ENCODE measurements around the gene RNU5D-1. TPM values are rescaled to one million over a fixed set of nuclear protein-coding genes. Genes with fewer than 3 reads are reported as not detected.

RNU5D-1 gene
- polyA plus RNA-seq, 3 donors, result not detected

DNA sequence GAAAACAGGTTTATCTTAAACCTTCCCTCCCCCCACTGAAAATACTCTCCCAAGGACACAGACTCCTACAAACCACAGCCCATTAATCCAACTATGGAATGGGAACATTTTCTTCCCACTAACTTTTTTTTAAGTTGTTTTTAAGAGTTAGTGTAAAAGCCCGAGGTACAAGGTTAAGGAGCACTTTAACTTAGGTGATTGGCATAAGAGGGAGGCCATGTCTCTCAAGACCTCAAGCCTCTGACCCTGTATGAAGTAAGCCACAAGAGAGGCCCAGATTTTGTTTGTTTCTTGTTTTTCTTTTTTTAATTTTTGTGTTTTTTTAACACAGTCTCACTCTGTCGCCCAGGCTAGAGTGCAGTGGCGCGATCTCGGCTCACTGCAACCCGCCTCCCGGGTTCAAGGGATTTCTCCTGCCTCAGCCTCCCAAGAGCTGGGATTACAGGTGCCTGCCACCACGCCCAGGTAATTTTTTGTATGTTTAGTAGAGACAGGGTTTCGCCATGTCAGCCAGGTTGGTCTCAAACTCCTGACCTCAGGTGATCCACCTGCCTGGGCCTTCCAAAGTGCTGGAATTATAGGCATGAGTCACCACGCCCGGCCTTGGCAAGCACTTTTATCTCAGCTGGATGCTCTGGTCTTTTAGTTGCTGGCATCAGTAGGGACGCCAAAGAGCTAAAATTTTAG lies 42.1 kb downstream of the RNU5D-1 start:
- H3K4me2 ChIP-seq (replicated peaks; ENCODE audit: extremely low read depth, low read length, poor library complexity, severe bottlenecking), result no peak overlapping the region
- H3K4me3 Mint-ChIP-seq, result no peak overlapping the region
- peaks cover 21 to 25% of the 10 kb centered on the region in 2 donors for H3K4me1 ChIP-seq (ENCODE audit: control insufficient read depth in 1 of 2, insufficient read depth in 2 of 2, low read length in 2 of 2)
- no peaks in the 10 kb centered on the region for H3K36me3 ChIP-seq (replicated peaks in 1 of 2; ENCODE audit: control insufficient read depth in 1 of 2, insufficient read depth in 2 of 2, low read length in 2 of 2)
- H3K27ac Mint-ChIP-seq, result peak overlapping the region in 1 of 7 donors; percentile 11
- H3K9me3 ChIP-seq (replicated peaks in 1 of 2; ENCODE audit: control insufficient read depth in 1 of 2, insufficient read depth in 1 of 2, low read length in 2 of 2), result no peaks in the 10 kb centered on the region
- intact Hi-C loops (cut with micrococcal nuclease), result no loop called here
- H3K79me2 ChIP-seq (ENCODE audit: insufficient read depth, low read length), result no peaks in the 10 kb centered on the region
- peaks cover 26% of the 10 kb centered on the region for H3K4me1 Mint-ChIP-seq
- TF ChIP-seq, protein P1, sequence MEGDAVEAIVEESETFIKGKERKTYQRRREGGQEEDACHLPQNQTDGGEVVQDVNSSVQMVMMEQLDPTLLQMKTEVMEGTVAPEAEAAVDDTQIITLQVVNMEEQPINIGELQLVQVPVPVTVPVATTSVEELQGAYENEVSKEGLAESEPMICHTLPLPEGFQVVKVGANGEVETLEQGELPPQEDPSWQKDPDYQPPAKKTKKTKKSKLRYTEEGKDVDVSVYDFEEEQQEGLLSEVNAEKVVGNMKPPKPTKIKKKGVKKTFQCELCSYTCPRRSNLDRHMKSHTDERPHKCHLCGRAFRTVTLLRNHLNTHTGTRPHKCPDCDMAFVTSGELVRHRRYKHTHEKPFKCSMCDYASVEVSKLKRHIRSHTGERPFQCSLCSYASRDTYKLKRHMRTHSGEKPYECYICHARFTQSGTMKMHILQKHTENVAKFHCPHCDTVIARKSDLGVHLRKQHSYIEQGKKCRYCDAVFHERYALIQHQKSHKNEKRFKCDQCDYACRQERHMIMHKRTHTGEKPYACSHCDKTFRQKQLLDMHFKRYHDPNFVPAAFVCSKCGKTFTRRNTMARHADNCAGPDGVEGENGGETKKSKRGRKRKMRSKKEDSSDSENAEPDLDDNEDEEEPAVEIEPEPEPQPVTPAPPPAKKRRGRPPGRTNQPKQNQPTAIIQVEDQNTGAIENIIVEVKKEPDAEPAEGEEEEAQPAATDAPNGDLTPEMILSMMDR (IDR thresholded peaks at IDR 0.05), result no peak
- peaks cover 9 to 11% (median 11%) of the 10 kb centered on the region in 3 donors for H3K27me3 Mint-ChIP-seq (ENCODE audit: low read depth in 3 of 3)
- H3K9ac ChIP-seq (ENCODE audit: insufficient read depth, low read length, poor library complexity, severe bottlenecking), result no peak overlapping the region
- H3K4me3 ChIP-seq (replicated peaks in 1 of 3; ENCODE audit: low read depth in 2 of 3, low read length in 3 of 3), result no peak overlapping the region
- DNase-seq, result no peak
- no peak overlapping the region for H2AFZ ChIP-seq (ENCODE audit: insufficient read depth, low read depth, low read length, poor library complexity, severe bottlenecking)
- H3K36me3 Mint-ChIP-seq, result peaks cover 0 to 1% of the 10 kb centered on the region in 2 donors
- no peaks in the 10 kb centered on the region for H3K27me3 ChIP-seq (ENCODE audit: control insufficient read depth in 2 of 2, insufficient read depth in 2 of 2, low read length in 2 of 2)
- WGBS (ENCODE audit: insufficient coverage), result 98% methylated on average over 11 of the region's 12 CpGs
- H4K20me1 ChIP-seq (ENCODE audit: insufficient read depth, low read length), result no peaks in the 10 kb centered on the region
- peaks cover 0 to 2% (median 0%) of the 10 kb centered on the region in 7 donors for H3K9me3 Mint-ChIP-seq
- no peak overlapping the region for H3K27ac ChIP-seq (ENCODE audit: low read depth in 1 of 2, low read length in 2 of 2)

DNA sequence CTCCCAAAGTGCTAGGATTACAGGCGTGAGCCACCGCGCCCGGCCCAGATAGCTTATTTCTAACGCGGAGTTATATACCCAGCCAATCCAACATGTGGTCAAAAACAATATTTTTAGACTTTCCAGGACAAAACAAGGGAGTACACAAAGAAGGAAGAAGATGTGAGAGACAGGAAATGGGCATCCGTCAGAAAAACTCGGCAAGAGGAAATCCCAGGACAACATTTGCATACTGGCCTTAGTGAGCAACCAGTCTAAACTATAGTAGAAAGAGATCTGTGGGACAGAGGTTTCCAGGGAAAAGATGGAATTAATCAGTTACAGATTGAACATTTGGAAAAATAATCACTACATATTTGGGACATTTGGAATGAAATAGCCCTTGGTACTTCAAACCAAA lies 45.1 kb downstream of the RNU5D-1 start:
- Mint-ChIP-seq H3K27ac (peak overlapping the region in 1 of 7 donors; percentile 28), H3K36me3 (peaks cover 0 to 3% of the 10 kb centered on the region in 2 donors), H3K27me3 (ENCODE audit: low read depth in 3 of 3) (peaks cover 5 to 16% (median 9%) of the 10 kb centered on the region in 3 donors), H3K9me3 (peaks cover 0 to 2% (median 0%) of the 10 kb centered on the region in 7 donors), H3K4me3 (no peak overlapping the region), H3K4me1 (peaks cover 45% of the 10 kb centered on the region)
- no peaks in the 10 kb centered on the region for H4K20me1 ChIP-seq (ENCODE audit: insufficient read depth, low read length)
- H3K4me2 ChIP-seq (replicated peaks; ENCODE audit: extremely low read depth, low read length, poor library complexity, severe bottlenecking), result no peak overlapping the region
- no peaks in the 10 kb centered on the region for H3K9me3 ChIP-seq (replicated peaks in 1 of 2; ENCODE audit: control insufficient read depth in 1 of 2, insufficient read depth in 1 of 2, low read length in 2 of 2)
- no peak overlapping the region for H2AFZ ChIP-seq (ENCODE audit: insufficient read depth, low read depth, low read length, poor library complexity, severe bottlenecking)
- DNase-seq, result no peak
- H3K27me3 ChIP-seq (ENCODE audit: control insufficient read depth in 2 of 2, insufficient read depth in 2 of 2, low read length in 2 of 2), result no peaks in the 10 kb centered on the region
- no peak overlapping the region for H3K27ac ChIP-seq (ENCODE audit: low read depth in 1 of 2, low read length in 2 of 2)
- 0% methylated on average over 2 of the region's 8 CpGs for WGBS (ENCODE audit: insufficient coverage)
- H3K9ac ChIP-seq (ENCODE audit: insufficient read depth, low read length, poor library complexity, severe bottlenecking), result no peak overlapping the region
- TF ChIP-seq, protein P1 (IDR thresholded peaks at IDR 0.05), result no peak
- no peaks in the 10 kb centered on the region for H3K36me3 ChIP-seq (replicated peaks in 1 of 2; ENCODE audit: control insufficient read depth in 1 of 2, insufficient read depth in 2 of 2, low read length in 2 of 2)
- intact Hi-C loops (cut with micrococcal nuclease), result no loop called here
- no peak overlapping the region for H3K4me3 ChIP-seq (replicated peaks in 1 of 3; ENCODE audit: low read depth in 2 of 3, low read length in 3 of 3)
- no peaks in the 10 kb centered on the region for H3K79me2 ChIP-seq (ENCODE audit: insufficient read depth, low read length)
- H3K4me1 ChIP-seq (ENCODE audit: control insufficient read depth in 1 of 2, insufficient read depth in 2 of 2, low read length in 2 of 2), result peaks cover 39 to 46% of the 10 kb centered on the region in 2 donors

All from CD14-positive monocyte (primary cell).